CD4-positive, alpha-beta T cell treated with Interleukin-12 subunit alpha and Interleukin-12 subunit beta, for 1 hour (primary cell): Measurements from ENCODE around the gene GIMAP4.
"Not testable (repeated sequence)": the region's sequence is repeated elsewhere in the genome, so short reads cannot be mapped to it uniquely, and the experiment has no call there.

ENCODE experiments used
- DNase-seq: peaks from one replicate; pipeline ENCODE4 v3.0.0-alpha.2; 2020

The GIMAP4 gene

GRCh38 chr7:150567169-150567568 is at the start of gene GIMAP4:
TSS of gene GIMAP4 (plus strand) at chr7:150567390. CDS start at chr7:150569902, 2,512 bp downstream.
- peak; percentile 56 for DNase-seq

GRCh38 chr7:150519310-150519709 is 47.9 kb upstream of the GIMAP4 start:
- DNase-seq: no peak

- DNase-seq: peak; percentile 43
These were observed 47.0 kb upstream of the GIMAP4 start for GRCh38 chr7:150520145-150520544.

- not testable (repeated sequence) for DNase-seq
These were observed 44.3 kb upstream of the GIMAP4 start for GRCh38 chr7:150522931-150523330.

GRCh38 chr7:150524018-150524417 is 43.2 kb upstream of the GIMAP4 start:
- DNase-seq: no peak

- no peak for DNase-seq
These were observed 35.5 kb upstream of the GIMAP4 start for GRCh38 chr7:150531704-150532103.

- DNase-seq: no peak
These were observed 28.9 kb upstream of the GIMAP4 start for GRCh38 chr7:150538259-150538658.

- DNase-seq: no peak
These were observed 14.0 kb upstream of the GIMAP4 start for GRCh38 chr7:150553163-150553562.

- peak; percentile 72 for DNase-seq
These were observed 10.6 kb upstream of the GIMAP4 start for GRCh38 chr7:150556521-150557138.

GRCh38 chr7:150560486-150560885 is 6.7 kb upstream of the GIMAP4 start:
- no peak for DNase-seq

- DNase-seq: no peak
These were observed 4.3 kb upstream of the GIMAP4 start for GRCh38 chr7:150562919-150563318.

- peak; percentile 43 for DNase-seq
These were observed 3.2 kb upstream of the GIMAP4 start for GRCh38 chr7:150564006-150564405.

GRCh38 chr7:150564566-150564965 is 2.6 kb upstream of the GIMAP4 start:
- DNase-seq: no peak

GRCh38 chr7:150565239-150565638 is 2.0 kb upstream of the GIMAP4 start:
- no peak for DNase-seq

- DNase-seq: no peak
These were observed 1.1 kb upstream of the GIMAP4 start for GRCh38 chr7:150566123-150566522.

GRCh38 chr7:150566572-150566971 is 618 bp upstream of the GIMAP4 start:
- DNase-seq: no peak

GRCh38 chr7:150567871-150568301 is 696 bp downstream of the GIMAP4 start:
- DNase-seq: no peak

- DNase-seq: peak; percentile 55
These were observed 1.5 kb downstream of the GIMAP4 start for GRCh38 chr7:150568714-150569113.

- no peak for DNase-seq
These were observed 2.2 kb downstream of the GIMAP4 start for GRCh38 chr7:150569245-150569955.

- DNase-seq: no peak
These were observed 3.6 kb downstream of the GIMAP4 start for GRCh38 chr7:150570556-150571465.

GRCh38 chr7:150572496-150572895 is 5.3 kb downstream of the GIMAP4 start:
- DNase-seq: no peak

- DNase-seq: peak; percentile 40
These were observed 12.9 kb downstream of the GIMAP4 start for GRCh38 chr7:150579979-150580637.
